K562 (cell line): ENCODE results near the gene BRAF. TPM values are rescaled to one million over a fixed set of nuclear protein-coding genes. Genes with fewer than 3 reads are reported as not detected.
A peak's percentile ranks its signal among the peaks of the same experiment; 100 is the strongest.

Experiments
- CAMTA2 ChIP-seq: fragments of 250-450 bp; sonication (Bioruptor Pico); conservative IDR thresholded peaks from 2 replicates; pipeline ENCODE4 v1.5.1; 2022
- DIDO1 ChIP-seq: fragments of 450-650 bp; IDR thresholded peaks from 2 replicates; pipeline ENCODE4 v1.6.1; 2016; ENCODE audit warnings: low read depth, missing biosample characterization, missing genetic modification characterization
- ELF1 ChIP-seq: fragments of 200-800 bp; sonication (Bioruptor generic); IDR thresholded peaks from 2 replicates; pipeline ENCODE4 v1.6.1; 2016; ENCODE audit warnings: missing genetic modification characterization, missing compliant biosample characterization
- ELF2 ChIP-seq: fragments of 250-450 bp; sonication (Bioruptor Pico); IDR thresholded peaks from 2 replicates; pipeline ENCODE4 v1.5.0; 2021; ENCODE audit warnings: mild to moderate bottlenecking
- FOXP4 ChIP-seq: sonication (generic); formaldehyde crosslinking; IDR thresholded peaks from 2 replicates; pipeline ENCODE4 v1.8.0; 2022; ENCODE audit warnings: mild to moderate bottlenecking, missing genetic modification reagents, borderline replicate concordance
- ILF3 ChIP-seq: fragments of 450-650 bp; IDR thresholded peaks from 2 replicates; pipeline ENCODE4 v1.6.1; 2018; ENCODE audit warnings: antibody characterized with exemption, mild to moderate bottlenecking, moderate library complexity, borderline replicate concordance
- KDM4B ChIP-seq, 2 experiments: fragments of 450-650 bp in 1 of 2; sonication (generic) in 1 of 2; IDR thresholded peaks; 2 replicates each; pipeline ENCODE4 v1.6.1; 2016 to 2017; ENCODE audit warnings: borderline replicate concordance in 2 of 2, antibody characterized with exemption in 1 of 2, low read depth in 1 of 2, mild to moderate bottlenecking in 1 of 2
- LCOR ChIP-seq: sonication (generic); formaldehyde crosslinking; IDR thresholded peaks from 2 replicates; pipeline ENCODE4 v1.8.0; 2022; ENCODE audit warnings: mild to moderate bottlenecking, missing genetic modification reagents
- MAFG ChIP-seq: fragments of 450-650 bp; conservative IDR thresholded peaks from 2 replicates; pipeline ENCODE4 v1.6.1; 2016; ENCODE audit warnings: missing genetic modification characterization, missing compliant biosample characterization
- MEIS2 ChIP-seq: fragments of 450-650 bp; IDR thresholded peaks from 2 replicates; pipeline ENCODE4 v1.6.1; 2014; ENCODE audit warnings: mild to moderate bottlenecking; ENCODE audit not compliant: partially characterized antibody
- NR2C1 ChIP-seq, 2 experiments: fragments of 450-650 bp; IDR thresholded peaks; 2 replicates each; pipeline ENCODE4 v1.6.1; 2017; ENCODE audit warnings: mild to moderate bottlenecking in 2 of 2, antibody characterized with exemption in 1 of 2, inconsistent platforms in 1 of 2, missing compliant biosample characterization in 1 of 2, missing genetic modification characterization in 1 of 2
- POLR2B ChIP-seq: fragments of 450-650 bp; IDR thresholded peaks from 2 replicates; pipeline ENCODE4 v1.6.1; 2018; ENCODE audit warnings: low read depth; ENCODE audit not compliant: partially characterized antibody
- RBM14 ChIP-seq: fragments of 200-400 bp; formaldehyde crosslinking; IDR thresholded peaks from 2 replicates; pipeline ENCODE4 v1.6.1; 2018; ENCODE audit warnings: low read depth, mild to moderate bottlenecking, low read length, moderate library complexity, borderline replicate concordance; ENCODE audit not compliant: insufficient read depth
- SRSF1 ChIP-seq: fragments of 200-400 bp; formaldehyde crosslinking; IDR thresholded peaks from 2 replicates; pipeline ENCODE4 v1.6.1; 2017; ENCODE audit warnings: mild to moderate bottlenecking, low read depth, low read length, moderate library complexity
- TFAM ChIP-seq: fragments of 250-450 bp; sonication (Bioruptor Pico); conservative IDR thresholded peaks from 2 replicates; pipeline ENCODE4 v1.5.0; 2021; ENCODE audit warnings: mild to moderate bottlenecking, moderate library complexity
- TRIM24 ChIP-seq, 2 experiments: fragments of 450-650 bp; IDR thresholded peaks; 2 replicates each; pipeline ENCODE4 v1.6.1; 2016
- XRCC3 ChIP-seq: fragments of 450-650 bp; IDR thresholded peaks from 2 replicates; pipeline ENCODE4 v1.6.1; 2017; ENCODE audit warnings: mild to moderate bottlenecking, moderate library complexity
- ZC3H11A ChIP-seq: IDR thresholded peaks from 2 replicates; pipeline ENCODE4 v1.6.1; 2012; ENCODE audit warnings: low read depth, low read length, improper control_type of control experiment
- ZFX ChIP-seq: sonication (generic); formaldehyde crosslinking; IDR thresholded peaks from 2 replicates; pipeline ENCODE4 v1.8.0; 2022; ENCODE audit warnings: mild to moderate bottlenecking, missing genetic modification reagents, moderate library complexity
- ZNF146 ChIP-seq: IDR thresholded peaks from one replicate; pipeline ENCODE4 v1.6.1; 2018; ENCODE audit warnings: missing compliant biosample characterization; ENCODE audit not compliant: unreplicated experiment
- ZNF197 ChIP-seq: fragments of 200-800 bp; sonication (Bioruptor generic); IDR thresholded peaks from 2 replicates; pipeline ENCODE4 v1.6.1; 2016; ENCODE audit warnings: low read depth, missing genetic modification characterization, missing compliant biosample characterization
- polyA plus RNA-seq, 8 experiments: library from polyadenylated mRNA; depleted of rRNA in 4 of 8; stranded (reverse) in 5 of 8; unstranded in 3 of 8; fragments of >200 nt; fragmentation: Nextera tagmentation in 2 of 8; fragmentation: Illumina TruSeq in 1 of 8; extraction: Ambion mirVana in 2 of 8; extraction: Trizol in 1 of 8; gene quantifications; 2 replicates each; pipeline versions ENCODE4 v1.2.1 to v1.2.3, GENCODE V29; 2011 to 2014; ENCODE audit warnings: inconsistent platforms in 1 of 8, missing spikeins in 1 of 8
- total RNA-seq, 7 experiments: library from RNA; depleted of rRNA in 6 of 7; stranded (reverse); fragments of >200 nt in 6 of 7; fragmentation: Illumina TruSeq in 2 of 7; extraction: Trizol in 2 of 7; gene quantifications; 2 replicates each; pipeline versions ENCODE4 v1.2.1 to v1.2.3, GENCODE V29; 2011 to 2021; ENCODE audit warnings: low replicate concordance in 1 of 7
- TF ChIP-seq, protein P1 (sequence below): sonication (generic); formaldehyde crosslinking; IDR thresholded peaks from 2 replicates; pipeline ENCODE4 v1.8.1; 2023; ENCODE audit warnings: missing genetic modification reagents, mild to moderate bottlenecking, borderline replicate concordance

Gene BRAF
- total and polyA plus RNA-seq, 9 of the 15 experiments (the other 6 are each of a cell fraction or from before 2014, with no cell fraction given): 3.6 to 38.3 (median 21.9) TPM

- TF ChIP-seq NR2C1 (IDR thresholded peaks at IDR 0.05) (peak; percentile 47; the same call in 1 of the 2 replicates), NR2C1 (tag; IDR thresholded peaks at IDR 0.05) (peak; percentile 74), CAMTA2 (CRISPR knock-in tag) (no peak), MEIS2 (peak; percentile 81), FOXP4 (no peak), ZFX (CRISPR knock-in tag) (no peak), TRIM24 (IDR thresholded peaks at IDR 0.05) (0 out of 4 replicates have a peak, but pooled peaks of 1 of the 2 experiments have one; percentile 0), ZNF197 (no peak), ZC3H11A (no peak), TFAM (CRISPR knock-in tag) (no peak), ZNF146 (CRISPR knock-in tag) (no peak), LCOR (CRISPR knock-in tag) (no peak), RBM14 (no peak), ELF1 (tag) (no peak), DIDO1 (no peak), POLR2B (no peak), KDM4B (IDR thresholded peaks at IDR 0.05; ENCODE audit: borderline replicate concordance in 2 of 2, low read depth in 1 of 2) (no peak), ELF2 (CRISPR knock-in tag) (no peak), MAFG (tag) (peak; percentile 98), SRSF1 (no peak), ILF3 (no peak), XRCC3 (no peak)
- TF ChIP-seq, protein P1, sequence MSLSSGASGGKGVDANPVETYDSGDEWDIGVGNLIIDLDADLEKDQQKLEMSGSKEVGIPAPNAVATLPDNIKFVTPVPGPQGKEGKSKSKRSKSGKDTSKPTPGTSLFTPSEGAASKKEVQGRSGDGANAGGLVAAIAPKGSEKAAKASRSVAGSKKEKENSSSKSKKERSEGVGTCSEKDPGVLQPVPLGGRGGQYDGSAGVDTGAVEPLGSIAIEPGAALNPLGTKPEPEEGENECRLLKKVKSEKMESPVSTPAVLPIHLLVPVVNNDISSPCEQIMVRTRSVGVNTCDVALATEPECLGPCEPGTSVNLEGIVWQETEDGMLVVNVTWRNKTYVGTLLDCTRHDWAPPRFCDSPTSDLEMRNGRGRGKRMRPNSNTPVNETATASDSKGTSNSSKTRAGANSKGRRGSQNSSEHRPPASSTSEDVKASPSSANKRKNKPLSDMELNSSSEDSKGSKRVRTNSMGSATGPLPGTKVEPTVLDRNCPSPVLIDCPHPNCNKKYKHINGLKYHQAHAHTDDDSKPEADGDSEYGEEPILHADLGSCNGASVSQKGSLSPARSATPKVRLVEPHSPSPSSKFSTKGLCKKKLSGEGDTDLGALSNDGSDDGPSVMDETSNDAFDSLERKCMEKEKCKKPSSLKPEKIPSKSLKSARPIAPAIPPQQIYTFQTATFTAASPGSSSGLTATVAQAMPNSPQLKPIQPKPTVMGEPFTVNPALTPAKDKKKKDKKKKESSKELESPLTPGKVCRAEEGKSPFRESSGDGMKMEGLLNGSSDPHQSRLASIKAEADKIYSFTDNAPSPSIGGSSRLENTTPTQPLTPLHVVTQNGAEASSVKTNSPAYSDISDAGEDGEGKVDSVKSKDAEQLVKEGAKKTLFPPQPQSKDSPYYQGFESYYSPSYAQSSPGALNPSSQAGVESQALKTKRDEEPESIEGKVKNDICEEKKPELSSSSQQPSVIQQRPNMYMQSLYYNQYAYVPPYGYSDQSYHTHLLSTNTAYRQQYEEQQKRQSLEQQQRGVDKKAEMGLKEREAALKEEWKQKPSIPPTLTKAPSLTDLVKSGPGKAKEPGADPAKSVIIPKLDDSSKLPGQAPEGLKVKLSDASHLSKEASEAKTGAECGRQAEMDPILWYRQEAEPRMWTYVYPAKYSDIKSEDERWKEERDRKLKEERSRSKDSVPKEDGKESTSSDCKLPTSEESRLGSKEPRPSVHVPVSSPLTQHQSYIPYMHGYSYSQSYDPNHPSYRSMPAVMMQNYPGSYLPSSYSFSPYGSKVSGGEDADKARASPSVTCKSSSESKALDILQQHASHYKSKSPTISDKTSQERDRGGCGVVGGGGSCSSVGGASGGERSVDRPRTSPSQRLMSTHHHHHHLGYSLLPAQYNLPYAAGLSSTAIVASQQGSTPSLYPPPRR (CRISPR knock-in tag): no peak
Measured at GRCh38 chr7:140674899-140675701, 249.6 kb downstream of the BRAF start (continued).
